H7 (cell line): ENCODE measurements around the gene NIBAN1. TPM values are rescaled to one million over a fixed set of nuclear protein-coding genes. Genes with fewer than 3 reads are reported as not detected.
A peak's percentile ranks its signal among the peaks of the same experiment; 100 is the strongest.

Experiments
- DNase-seq: peaks from one replicate; pipeline ENCODE4 v3.0.0; 2012
- H3K27me3 ChIP-seq: 2 replicates; pipeline ENCODE4 v1.6.0; 2011; ENCODE audit warnings: mild to moderate bottlenecking, low read length; ENCODE audit not compliant: control insufficient read depth, insufficient read depth
- H3K36me3 ChIP-seq: replicated peaks from 2 replicates; pipeline ENCODE4 v1.5.1; 2011; ENCODE audit warnings: low read length; ENCODE audit not compliant: control insufficient read depth, insufficient read depth
- H3K4me3 ChIP-seq: 2 replicates; pipeline ENCODE4 v1.5.1; 2011; ENCODE audit warnings: low read depth, mild to moderate bottlenecking, control low read depth, low read length, moderate library complexity; ENCODE audit not compliant: insufficient read depth
- total RNA-seq: library from RNA; depleted of rRNA; stranded (reverse); fragments of >200 nt; shearing (Covaris generic); gene quantifications from 2 replicates; pipeline ENCODE4 v1.2.3, GENCODE V29; 2014

NIBAN1 gene
- total RNA-seq, 1 experiment from 2014 or later = 3.8 TPM

DNA sequence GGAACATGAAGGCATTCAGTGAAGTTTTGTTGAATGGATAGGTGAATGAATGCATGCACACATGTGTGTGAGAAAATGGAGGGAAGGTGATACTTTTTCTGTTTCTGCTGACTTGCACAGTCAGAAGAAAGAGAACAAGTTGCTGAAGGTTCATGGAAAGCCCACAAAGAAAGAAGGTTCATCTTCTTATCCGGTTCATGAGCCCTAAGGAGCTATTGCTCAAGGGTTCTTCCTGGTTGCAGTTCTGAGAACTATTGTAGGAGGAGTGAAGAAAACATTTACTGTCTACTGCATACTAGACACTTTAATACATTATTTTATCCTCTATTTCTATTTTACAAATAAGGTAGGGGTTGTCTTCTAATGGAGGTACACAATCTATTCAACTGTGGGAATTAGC lies 13.4 kb upstream of the NIBAN1 start:
- Histone ChIP-seq H3K36me3 (no peaks in the 10 kb centered on the region), H3K27me3 (no peaks in the 10 kb centered on the region), H3K4me3 (no peak overlapping the region)
- DNase-seq = no peak

- no peak for DNase-seq
- no peak overlapping the region for H3K4me3 ChIP-seq
- no peaks in the 10 kb centered on the region for H3K27me3 ChIP-seq
- no peaks in the 10 kb centered on the region for H3K36me3 ChIP-seq
These were observed 11.9 kb upstream of the NIBAN1 start for GRCh38 chr1:184986250-184986649.

GRCh38 chr1:184982002-184982954 lies 8.0 kb upstream of the NIBAN1 start:
- Histone ChIP-seq H3K4me3 (no peak overlapping the region), H3K36me3 (no peaks in the 10 kb centered on the region), H3K27me3 (no peaks in the 10 kb centered on the region)
- DNase-seq = peak; percentile 66

DNA sequence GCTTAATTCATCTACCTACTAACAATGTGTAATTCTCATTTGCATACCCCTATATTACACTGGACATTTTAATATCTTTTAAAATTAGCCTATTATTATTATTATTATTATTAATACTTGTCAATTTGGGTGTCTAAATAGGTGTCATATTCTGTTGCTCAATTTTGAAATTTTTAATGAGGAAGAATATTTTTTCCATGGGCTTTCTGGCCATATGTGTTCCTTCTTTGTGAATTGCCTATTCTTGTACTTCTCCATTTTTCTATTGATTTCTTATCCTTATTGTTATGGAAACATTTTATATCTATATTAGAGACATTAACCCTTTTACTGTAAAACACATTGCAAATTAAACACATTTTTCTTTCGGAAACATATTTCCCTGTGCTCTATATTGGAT lies 6.4 kb upstream of the NIBAN1 start:
- Histone ChIP-seq H3K4me3 (no peak overlapping the region), H3K36me3 (no peaks in the 10 kb centered on the region), H3K27me3 (peaks cover 3% of the 10 kb centered on the region)

DNA sequence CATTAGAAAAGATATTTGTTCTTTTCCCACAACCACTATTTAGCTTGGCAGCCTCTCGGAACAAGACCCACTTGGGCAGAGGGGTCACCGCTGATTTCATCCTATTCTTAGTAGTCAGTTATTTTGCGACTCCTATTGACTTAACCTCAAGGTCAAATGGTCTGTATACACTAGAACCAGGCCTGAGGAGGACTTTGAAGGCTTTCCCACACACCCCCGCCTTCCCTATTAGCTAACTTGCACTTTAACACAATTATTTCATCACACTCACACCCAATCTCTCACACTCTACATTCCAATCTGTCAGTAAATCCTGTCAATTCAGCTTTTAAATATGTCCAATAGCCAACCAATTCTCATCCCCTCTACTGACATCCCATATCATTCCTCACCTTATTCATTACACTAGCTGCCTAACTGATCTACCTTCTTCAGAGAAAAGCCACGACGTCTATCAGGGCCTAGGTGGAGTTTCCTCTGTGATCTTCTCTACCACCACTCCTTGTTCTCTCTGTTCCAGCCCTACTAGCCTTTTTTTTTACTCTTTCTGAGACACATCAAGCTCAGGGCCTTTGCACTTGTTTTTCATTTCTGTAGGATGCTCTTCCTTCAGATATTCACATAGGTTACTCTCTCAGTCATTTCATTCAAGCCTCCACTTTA lies 1.0 kb upstream of the NIBAN1 start:
- Histone ChIP-seq H3K36me3 (no peaks in the 10 kb centered on the region), H3K27me3 (peaks cover 38% of the 10 kb centered on the region), H3K4me3 (no peak overlapping the region)
- no peak for DNase-seq

More for the DNA sequence above, 6.4 kb upstream of the NIBAN1 start:
- DNase-seq = no peak

GRCh38 chr1:184974837-184975115 lies 468 bp upstream of the NIBAN1 start:
- DNase-seq = no peak
- H3K27me3 ChIP-seq = peaks cover 38% of the 10 kb centered on the region
- H3K36me3 ChIP-seq = no peaks in the 10 kb centered on the region
- peak overlapping the region; percentile 63; the same call in 1 of the 2 replicates for H3K4me3 ChIP-seq

DNA sequence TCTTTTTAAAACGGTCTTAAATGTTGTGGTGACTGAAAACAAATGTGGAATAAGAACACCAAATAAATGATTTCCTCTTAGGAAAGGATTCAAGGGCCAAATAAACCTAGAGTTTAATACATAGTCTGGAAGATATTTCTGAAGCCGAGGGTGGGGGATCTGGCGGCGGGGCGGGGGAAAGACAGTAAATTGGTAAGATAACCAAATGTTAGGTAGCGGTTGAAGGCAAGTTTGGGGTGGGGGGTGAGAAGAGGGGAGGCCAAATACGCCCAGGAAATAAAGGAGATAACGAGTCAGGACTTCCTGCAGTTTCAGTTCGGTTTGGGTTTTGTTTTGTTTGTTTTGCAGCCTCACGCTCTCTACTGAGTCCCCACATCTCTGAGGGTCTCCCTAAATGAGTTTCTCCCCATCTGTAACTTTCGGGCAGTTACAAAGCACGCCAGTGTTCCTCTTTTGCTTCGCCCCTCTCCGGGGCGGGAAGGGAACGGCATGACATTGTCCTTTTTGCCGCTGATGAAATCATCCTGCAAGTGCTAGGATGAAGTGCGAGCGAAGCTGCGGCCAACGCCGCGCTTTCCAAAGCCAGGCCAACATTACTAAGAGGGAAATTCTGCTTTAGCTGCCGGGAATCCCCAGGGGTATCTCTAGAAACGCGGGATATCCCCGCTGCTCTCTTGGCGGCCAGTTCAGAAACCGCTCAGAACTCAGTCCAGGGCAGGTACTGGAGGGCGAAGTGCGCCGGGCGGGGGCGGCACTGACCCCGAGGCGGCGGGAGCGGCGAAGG lies 844 bp downstream of the NIBAN1 start:
- DNase-seq = no peak
- Histone ChIP-seq H3K4me3 (peak overlapping the region; percentile 63), H3K36me3 (no peaks in the 10 kb centered on the region), H3K27me3 (peaks cover 38% of the 10 kb centered on the region)

GRCh38 chr1:184972315-184973055 lies 1.8 kb downstream of the NIBAN1 start:
- H3K4me3 ChIP-seq = no peak overlapping the region

DNA sequence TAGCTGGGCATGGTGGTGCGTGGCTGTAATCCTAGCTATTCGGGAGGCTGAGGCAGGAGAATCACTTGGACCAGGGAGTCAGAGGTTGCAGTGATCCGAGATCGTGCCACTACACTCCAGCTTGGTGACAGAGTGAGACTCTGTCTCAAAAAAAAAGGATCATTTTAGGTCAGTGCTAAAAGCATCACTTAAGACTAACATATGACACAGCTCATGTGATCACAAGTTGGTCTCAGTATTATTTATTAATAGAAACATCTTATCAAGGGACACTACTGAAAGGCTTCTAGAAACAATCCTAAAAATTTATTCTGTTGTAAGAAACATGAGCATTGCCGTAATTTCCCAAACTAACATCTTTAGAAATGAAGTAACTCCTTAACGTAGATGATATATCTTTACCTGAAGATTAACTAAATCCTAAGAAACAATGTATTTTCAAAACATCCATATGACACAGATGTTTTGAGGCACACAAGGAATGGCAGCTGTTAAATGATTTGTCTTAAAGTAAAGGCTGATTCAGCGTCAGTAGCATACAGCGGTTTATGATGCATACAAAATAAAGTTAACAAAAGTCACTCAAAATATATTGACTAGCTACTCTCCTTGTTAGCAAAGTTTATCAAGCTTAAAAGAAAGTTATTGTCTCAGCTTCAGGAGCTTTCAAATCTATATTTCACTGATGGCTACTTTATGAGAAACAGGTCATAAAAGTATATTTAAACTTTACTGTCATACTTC lies 2.6 kb downstream of the NIBAN1 start:
- Histone ChIP-seq H3K36me3 (no peaks in the 10 kb centered on the region), H3K27me3 (peaks cover 38% of the 10 kb centered on the region), H3K4me3 (no peak overlapping the region)
- DNase-seq = no peak

More at GRCh38 chr1:184972315-184973055, 1.8 kb downstream of the NIBAN1 start:
- Histone ChIP-seq H3K27me3 (peaks cover 38% of the 10 kb centered on the region), H3K36me3 (no peaks in the 10 kb centered on the region)
- DNase-seq = no peak

GRCh38 chr1:184970691-184971161 lies 3.6 kb downstream of the NIBAN1 start:
- Histone ChIP-seq H3K27me3 (peaks cover 36% of the 10 kb centered on the region), H3K4me3 (no peak overlapping the region), H3K36me3 (no peaks in the 10 kb centered on the region)
- no peak for DNase-seq

DNA sequence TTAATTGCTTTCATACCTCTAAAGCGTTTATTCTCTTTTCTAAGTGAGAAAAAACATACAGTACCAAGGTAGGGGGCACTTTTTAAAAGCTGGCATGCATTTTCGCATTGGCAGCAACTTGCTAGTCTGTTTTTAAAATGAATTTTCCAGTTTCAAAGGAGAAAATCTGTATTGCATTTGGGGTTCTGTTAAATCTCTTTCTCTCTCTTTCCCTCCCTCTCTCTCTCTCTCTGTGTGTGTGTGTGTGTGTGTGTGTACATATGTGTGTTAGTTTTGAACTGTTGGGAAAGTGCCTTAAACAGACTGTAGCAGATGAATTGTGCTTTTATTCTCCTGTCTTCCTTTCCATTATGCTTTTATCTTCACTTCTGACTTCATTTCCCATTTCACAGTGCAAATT lies 7.3 kb downstream of the NIBAN1 start:
- DNase-seq = no peak
- Histone ChIP-seq H3K4me3 (no peak overlapping the region), H3K36me3 (no peaks in the 10 kb centered on the region)

GRCh38 chr1:184965944-184966860 lies 8.1 kb downstream of the NIBAN1 start:
- Histone ChIP-seq H3K36me3 (no peaks in the 10 kb centered on the region), H3K4me3 (no peak overlapping the region), H3K27me3 (no peaks in the 10 kb centered on the region)
- DNase-seq = no peak

More for the DNA sequence above, 7.3 kb downstream of the NIBAN1 start:
- no peaks in the 10 kb centered on the region; the same call in 1 of the 2 replicates for H3K27me3 ChIP-seq

GRCh38 chr1:184965439-184965838 lies 8.9 kb downstream of the NIBAN1 start:
- no peak for DNase-seq
- H3K36me3 ChIP-seq = no peaks in the 10 kb centered on the region

More at GRCh38 chr1:184965439-184965838, 8.9 kb downstream of the NIBAN1 start:
- no peak overlapping the region for H3K4me3 ChIP-seq
- H3K27me3 ChIP-seq = no peaks in the 10 kb centered on the region
